ENCODE data around the gene PLIN5.

Gene PLIN5

GRCh38 chr19:4556597-4557127 is 21.6 kb upstream of the PLIN5 start:
- no peak for TF ChIP-seq CTCF (IDR thresholded peaks at IDR 0.05; ENCODE audit: low read depth, low read length, missing control alignments)
- in situ Hi-C loops (cut with HindIII; ENCODE audit: low sequenced_read_pairs), result no loop called here
- no peak overlapping the region for H3K4me3 ChIP-seq (ENCODE audit: low read depth, low read length)
- no peak for DNase-seq (ENCODE audit: low read depth)

- DNase-seq (ENCODE audit: low read depth), result no peak
- no peak for TF ChIP-seq CTCF (IDR thresholded peaks at IDR 0.05; ENCODE audit: low read depth, low read length, missing control alignments)
- H3K4me3 ChIP-seq (ENCODE audit: low read depth, low read length), result no peak overlapping the region
- in situ Hi-C loops (cut with HindIII; ENCODE audit: low sequenced_read_pairs), result no loop called here
Observed at GRCh38 chr19:4555657-4556561, 20.9 kb upstream of the PLIN5 start.

GRCh38 chr19:4554717-4555116 is 19.7 kb upstream of the PLIN5 start:
- no peak overlapping the region for H3K4me3 ChIP-seq (ENCODE audit: low read depth, low read length)
- in situ Hi-C loops (cut with HindIII; ENCODE audit: low sequenced_read_pairs), result no loop called here
- DNase-seq (ENCODE audit: low read depth), result no peak
- no peak for TF ChIP-seq CTCF (IDR thresholded peaks at IDR 0.05; ENCODE audit: low read depth, low read length, missing control alignments)

- in situ Hi-C loops (cut with HindIII; ENCODE audit: low sequenced_read_pairs), result no loop called here
- DNase-seq (ENCODE audit: low read depth), result no peak
Observed at GRCh38 chr19:4553775-4554174, 18.8 kb upstream of the PLIN5 start.

GRCh38 chr19:4553092-4553695 is 18.2 kb upstream of the PLIN5 start:
- in situ Hi-C loops (cut with HindIII; ENCODE audit: low sequenced_read_pairs), result no loop called here
- no peak for DNase-seq (ENCODE audit: low read depth)
- TF ChIP-seq CTCF (IDR thresholded peaks at IDR 0.05; ENCODE audit: low read depth, low read length, missing control alignments), result no peak
- H3K4me3 ChIP-seq (ENCODE audit: low read depth, low read length), result no peak overlapping the region

More at GRCh38 chr19:4553775-4554174, 18.8 kb upstream of the PLIN5 start:
- no peak for TF ChIP-seq CTCF (IDR thresholded peaks at IDR 0.05; ENCODE audit: low read depth, low read length, missing control alignments)
- H3K4me3 ChIP-seq (ENCODE audit: low read depth, low read length), result no peak overlapping the region

GRCh38 chr19:4552525-4552819 is 17.4 kb upstream of the PLIN5 start:
- in situ Hi-C loops (cut with HindIII; ENCODE audit: low sequenced_read_pairs), result no loop called here
- TF ChIP-seq CTCF (IDR thresholded peaks at IDR 0.05; ENCODE audit: low read depth, low read length, missing control alignments), result no peak
- H3K4me3 ChIP-seq (ENCODE audit: low read depth, low read length), result no peak overlapping the region
- DNase-seq (ENCODE audit: low read depth), result no peak
